GM12801 (cell line): ENCODE data around the gene GPS1.

Source experiments
- TF ChIP-seq, protein P1 (sequence below): IDR thresholded peaks from one replicate; pipeline ENCODE4 v1.5.1; 2011; ENCODE audit warnings: control low read depth; ENCODE audit not compliant: insufficient read length; ENCODE audit errors: extremely low read depth

GPS1 gene

DNA sequence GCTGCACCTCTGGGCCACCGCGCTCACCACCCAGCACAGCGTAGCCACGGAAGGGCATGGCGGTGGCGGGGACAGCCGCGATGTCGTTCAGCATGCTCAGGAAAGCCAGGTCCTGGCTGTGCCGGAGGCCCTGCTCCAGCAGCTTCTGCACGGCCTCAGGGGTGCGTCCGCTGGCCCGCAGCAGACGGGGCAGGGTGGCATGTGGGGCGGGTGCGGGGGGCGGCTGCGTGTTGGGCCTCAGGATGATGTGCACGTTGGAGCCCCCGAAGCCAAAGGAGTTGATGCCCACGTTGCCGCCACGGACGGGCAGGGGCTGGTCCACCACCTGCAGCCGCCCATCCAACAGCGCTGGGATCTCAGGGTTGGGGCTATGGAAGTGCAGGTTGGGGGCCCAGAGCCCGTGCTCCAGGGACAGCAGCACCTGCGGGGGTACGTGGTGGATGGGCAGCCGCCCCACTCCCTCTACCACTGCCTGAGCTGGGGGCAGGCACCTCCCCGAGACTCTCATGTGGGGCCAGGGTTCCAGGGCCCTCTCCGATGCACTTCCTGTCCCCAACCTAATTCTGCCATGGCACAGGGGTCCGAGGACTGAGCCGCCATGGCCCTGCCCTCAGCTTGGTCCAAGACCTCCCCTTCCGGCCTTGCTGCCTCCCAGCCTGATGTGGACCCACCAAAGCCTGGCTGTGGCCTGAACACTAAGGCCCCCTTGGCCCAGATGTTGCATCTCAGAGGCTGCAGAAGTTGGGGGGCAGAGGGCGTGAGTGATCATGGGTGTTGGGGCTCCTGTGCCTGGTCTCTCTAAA is 39.8 kb downstream of the GPS1 start:
- TF ChIP-seq, protein P1, sequence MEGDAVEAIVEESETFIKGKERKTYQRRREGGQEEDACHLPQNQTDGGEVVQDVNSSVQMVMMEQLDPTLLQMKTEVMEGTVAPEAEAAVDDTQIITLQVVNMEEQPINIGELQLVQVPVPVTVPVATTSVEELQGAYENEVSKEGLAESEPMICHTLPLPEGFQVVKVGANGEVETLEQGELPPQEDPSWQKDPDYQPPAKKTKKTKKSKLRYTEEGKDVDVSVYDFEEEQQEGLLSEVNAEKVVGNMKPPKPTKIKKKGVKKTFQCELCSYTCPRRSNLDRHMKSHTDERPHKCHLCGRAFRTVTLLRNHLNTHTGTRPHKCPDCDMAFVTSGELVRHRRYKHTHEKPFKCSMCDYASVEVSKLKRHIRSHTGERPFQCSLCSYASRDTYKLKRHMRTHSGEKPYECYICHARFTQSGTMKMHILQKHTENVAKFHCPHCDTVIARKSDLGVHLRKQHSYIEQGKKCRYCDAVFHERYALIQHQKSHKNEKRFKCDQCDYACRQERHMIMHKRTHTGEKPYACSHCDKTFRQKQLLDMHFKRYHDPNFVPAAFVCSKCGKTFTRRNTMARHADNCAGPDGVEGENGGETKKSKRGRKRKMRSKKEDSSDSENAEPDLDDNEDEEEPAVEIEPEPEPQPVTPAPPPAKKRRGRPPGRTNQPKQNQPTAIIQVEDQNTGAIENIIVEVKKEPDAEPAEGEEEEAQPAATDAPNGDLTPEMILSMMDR = no peak

DNA sequence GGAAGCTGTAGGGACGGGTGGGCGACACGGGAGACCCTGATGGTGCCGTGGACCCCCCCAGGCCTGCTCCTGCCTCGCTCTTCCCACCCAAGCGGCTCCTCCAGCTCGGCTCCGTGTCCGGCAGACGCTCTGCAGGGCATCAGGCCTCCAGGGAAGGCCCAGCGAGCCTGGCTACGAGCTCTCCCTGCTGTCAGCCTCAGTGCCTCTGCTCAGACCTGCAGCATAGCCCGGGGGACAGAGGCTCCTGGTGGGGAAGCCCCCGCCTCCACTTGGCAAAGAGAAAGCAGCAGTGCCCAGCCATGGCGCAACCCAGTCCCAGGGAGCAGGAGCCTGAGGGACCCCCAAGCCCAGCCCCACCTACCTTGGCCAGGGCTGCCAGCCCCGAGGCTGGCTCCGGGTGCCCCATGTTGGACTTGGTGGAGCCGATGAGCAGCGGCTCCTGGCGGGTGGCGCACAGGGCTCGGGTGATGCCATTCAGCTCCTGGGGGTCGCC is 40.4 kb downstream of the GPS1 start:
- TF ChIP-seq, protein P1 = no peak

DNA sequence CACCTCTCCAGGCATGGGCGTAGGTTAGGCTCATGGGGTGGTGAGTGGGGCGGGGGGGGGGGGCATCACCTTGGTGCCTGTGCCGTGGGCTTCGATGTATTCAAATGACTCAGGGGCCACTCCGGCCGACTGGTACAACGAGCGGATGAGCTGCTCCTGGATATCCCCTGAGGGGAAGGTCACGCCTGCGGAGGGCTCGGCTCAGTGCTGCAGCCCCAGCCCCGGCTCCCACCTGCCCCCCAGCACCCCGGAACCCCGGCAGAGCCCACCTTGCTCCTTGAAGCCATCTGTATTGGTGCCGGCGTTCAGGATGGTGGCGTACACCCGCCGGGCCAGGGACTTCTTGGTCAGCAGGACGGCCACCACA is 40.9 kb downstream of the GPS1 start:
- TF ChIP-seq, protein P1 = no peak

DNA sequence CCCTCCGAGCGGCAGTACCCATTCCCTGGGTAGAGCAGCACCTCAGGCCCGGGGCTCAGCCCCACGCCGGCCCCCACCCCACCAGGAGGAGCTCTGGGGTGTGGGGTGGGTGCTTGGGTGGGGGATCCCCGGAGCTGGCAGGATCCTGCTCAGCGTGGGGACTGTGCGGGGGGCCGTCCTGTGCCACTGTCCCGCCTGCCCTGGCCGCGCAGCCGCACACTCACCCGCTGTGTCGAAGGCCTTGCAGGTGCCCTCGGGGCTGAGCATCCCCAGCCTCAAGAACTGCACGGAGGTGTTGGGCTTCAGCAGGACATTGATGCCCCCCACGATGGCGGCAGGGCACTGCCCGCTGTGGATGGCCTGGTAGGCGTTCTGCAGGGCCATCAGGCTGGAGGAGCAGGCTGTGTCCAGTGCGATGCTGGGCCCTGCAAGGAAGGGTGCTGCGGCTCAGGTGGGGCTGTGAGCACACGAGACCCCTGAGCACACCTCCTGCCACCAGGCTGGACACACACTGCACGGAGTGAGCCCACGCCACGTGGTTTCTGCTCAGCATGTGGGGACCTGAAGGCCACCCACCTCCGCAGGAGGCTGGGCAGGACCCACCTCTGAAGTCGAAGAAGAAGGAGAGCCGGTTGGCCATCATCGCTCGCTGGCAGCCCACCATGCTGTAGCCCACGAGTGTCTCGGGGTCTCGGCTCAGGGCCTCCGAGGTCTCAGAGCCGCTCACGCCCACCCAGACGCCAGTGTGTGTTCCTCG is 41.5 kb downstream of the GPS1 start:
- TF ChIP-seq, protein P1 = no peak

DNA sequence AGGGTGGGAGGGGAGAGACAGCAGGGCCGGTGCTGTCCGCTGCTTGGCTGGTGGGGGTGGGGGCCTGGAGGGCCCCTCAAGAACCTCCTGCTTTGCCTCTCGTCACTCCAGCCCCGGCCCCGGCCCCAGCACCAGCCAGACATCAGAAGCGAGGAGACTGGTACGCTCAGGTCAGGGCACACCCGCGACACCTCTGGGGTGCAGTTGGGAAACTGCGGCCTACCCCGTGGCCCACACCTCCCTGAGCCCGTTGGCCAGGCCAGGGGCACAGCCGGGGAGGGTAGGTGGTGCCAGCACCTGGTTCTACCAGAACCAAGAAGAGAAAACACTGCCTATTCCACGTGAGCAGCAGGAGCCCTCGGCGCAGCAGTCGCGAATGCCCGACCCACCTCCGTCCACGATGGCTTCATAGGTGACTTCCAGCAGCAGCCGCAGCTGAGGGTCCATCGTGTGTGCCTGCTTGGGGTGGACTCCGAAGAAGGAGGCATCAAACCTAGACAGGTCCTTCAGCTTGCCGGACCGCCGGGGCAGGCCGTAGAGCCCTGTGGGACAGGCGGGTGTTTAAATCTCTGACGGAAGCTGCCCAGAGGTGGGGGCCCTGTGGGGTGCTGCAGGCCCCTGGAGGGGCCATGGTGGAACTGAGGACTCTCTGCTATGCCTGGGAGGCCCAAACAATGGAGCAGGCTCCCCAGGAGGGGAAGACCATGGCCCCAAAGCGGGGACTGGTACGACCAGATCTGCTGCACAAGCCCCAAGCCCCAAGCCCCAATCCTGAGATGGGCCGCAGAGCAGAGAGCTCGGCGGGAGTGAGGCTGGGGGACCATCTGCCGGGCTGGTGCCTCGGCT is 43.5 kb downstream of the GPS1 start:
- TF ChIP-seq, protein P1 = no peak

DNA sequence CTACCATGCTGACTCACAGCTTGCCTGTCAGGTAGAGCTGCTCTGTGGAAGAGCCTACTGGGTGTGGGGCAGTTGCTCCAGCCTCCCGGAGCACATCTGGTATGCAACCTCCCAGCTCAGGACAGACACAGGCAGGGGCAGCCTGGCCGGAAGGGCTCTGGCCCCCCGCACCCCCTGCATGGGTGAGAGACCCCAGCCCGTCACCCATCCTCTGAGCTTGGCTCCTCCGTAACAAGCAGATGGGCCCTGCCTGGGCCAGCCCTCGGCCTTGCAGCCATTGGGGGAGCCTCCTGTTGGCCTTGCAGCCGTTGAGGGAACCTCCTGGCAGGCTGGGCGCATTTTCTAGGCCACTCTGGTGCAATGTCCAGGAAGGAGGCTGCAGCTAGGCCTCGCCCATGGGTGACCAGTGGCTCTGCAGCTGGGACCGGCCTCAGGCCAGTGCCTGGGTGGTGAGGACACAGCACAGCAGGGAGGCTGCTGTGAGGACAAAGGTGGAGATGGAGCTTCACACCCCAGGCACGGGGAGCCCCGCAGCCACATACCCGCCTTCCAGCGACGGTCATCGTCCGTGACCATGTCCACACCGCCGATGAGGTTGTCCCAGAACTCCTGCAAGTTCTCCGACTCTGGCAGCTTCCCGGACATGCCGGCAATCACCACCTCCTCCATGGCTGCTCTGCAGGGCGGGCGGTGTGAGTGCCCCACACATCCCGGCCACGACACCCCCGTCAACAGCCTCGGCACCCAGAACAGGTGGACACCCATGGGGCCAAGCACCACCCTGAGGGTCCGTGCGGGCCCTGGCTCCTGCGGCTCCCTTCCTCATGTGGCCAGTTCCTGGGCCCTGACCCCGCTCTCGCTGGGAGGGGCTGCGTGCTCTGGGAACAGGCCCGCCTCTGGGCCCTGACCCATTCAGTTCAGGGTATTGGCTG is 44.3 kb downstream of the GPS1 start:
- TF ChIP-seq, protein P1 = no peak
